IPS DF 4.7 (cell line): ENCODE measurements around the gene ZSWIM1.
"Not testable (repeated sequence)": the region's sequence is repeated elsewhere in the genome, so short reads cannot be mapped to it uniquely, and the experiment has no call there.

Experiments
- DNase-seq: peaks from one replicate; pipeline ENCODE4 v3.0.0-alpha.2; 2013; ENCODE audit warnings: low spot score; ENCODE audit errors: extremely low read depth

ZSWIM1 gene

DNA sequence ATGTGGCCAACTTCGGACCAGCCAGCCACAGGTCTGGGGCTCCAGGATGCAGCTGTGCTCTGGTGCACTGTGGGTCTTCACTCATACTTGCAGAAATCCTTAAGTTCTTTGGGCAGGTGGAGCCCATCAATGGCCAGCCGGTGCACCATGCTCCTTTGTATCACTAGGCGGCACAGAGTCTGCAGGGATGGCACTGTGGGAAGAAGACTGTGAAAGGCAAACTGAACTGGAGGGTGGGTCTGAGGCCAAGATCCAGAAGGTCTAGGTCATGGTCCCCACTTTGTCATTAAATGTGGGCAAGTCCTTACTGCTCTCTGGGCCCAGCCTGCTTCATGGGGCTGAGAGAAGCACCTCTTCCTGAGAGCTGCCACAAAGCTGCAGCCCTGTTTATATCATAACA lies 7.7 kb downstream of the ZSWIM1 start:
- DNase-seq, result no peak

DNA sequence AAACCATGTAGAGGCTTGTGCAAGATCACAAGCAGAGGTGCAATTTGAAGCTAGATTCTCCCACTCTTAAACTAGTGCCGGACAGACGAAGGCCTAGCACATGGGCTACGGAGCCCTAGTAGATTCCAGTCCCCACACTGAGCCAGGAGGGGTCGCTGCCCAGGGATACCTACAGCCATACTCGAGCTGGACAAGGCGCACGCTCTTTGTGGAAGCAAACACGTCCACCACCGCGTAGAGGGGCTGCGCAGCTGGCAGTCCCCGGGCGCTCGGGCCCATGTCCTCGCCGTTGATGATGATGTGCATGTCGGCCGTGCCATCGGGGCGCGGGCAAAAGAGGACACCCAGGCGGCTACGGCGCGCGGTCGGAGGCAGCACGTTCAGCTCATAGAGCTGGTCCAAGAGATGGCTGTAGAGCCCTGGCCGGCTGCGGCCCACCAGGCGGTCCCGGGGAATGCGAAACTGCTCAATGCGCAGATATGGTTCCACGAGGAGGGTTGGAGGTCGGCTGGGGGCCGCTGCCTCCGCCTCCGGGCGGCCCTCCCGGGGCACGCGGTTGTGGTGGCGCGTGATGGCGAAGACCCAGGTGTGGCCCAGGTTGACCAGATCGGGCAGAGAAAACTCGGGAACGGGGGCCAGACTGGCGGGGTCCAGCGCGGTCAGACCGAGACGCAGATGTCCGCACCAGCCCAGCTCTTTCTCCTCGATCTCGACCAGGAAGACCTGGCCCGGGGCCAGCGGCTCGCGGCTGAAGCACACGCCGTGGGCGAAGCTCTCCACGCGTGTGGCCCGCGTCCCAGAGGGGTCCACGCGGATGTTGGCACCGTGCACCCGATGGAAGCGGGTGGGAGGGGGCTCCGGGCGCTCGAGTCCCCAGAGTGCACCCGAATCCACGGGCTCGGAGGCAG lies 9.3 kb downstream of the ZSWIM1 start:
- DNase-seq, result no peak

- no peak for DNase-seq
These were observed 10.3 kb downstream of the ZSWIM1 start, which contains the start of the genes CTSA and NEURL2 for GRCh38 chr20:45890985-45891983. TSS of gene CTSA (plus strand) at chr20:45891335. CDS start at chr20:45891569, 234 bp downstream. TSS of gene NEURL2 (minus strand) at chr20:45891208. CDS start at chr20:45890991, 217 bp downstream.

GRCh38 chr20:45892049-45892825 lies 11.2 kb downstream of the ZSWIM1 start:
- DNase-seq, result no peak

- no peak for DNase-seq
These were observed 11.9 kb downstream of the ZSWIM1 start for GRCh38 chr20:45892828-45893500.

- no peak for DNase-seq
These were observed 12.8 kb downstream of the ZSWIM1 start for GRCh38 chr20:45893831-45894230.

DNA sequence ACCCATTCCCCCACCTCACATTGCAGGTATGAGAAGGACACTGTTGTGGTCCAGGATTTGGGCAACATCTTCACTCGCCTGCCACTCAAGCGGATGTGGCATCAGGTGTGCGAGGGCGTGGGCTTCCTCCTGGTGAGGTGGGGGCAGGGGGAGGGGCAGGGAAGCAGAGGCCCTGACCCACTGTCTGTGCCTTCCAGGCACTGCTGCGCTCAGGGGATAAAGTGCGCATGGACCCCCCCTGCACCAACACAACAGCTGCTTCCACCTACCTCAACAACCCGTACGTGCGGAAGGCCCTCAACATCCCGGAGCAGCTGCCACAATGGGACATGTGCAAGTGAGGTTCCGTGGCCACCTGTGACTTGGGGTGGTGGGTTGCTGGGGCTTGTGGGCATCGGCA lies 13.8 kb downstream of the ZSWIM1 start:
- DNase-seq, result no peak

GRCh38 chr20:45896641-45897161 lies 15.7 kb downstream of the ZSWIM1 start:
- DNase-seq, result no peak

DNA sequence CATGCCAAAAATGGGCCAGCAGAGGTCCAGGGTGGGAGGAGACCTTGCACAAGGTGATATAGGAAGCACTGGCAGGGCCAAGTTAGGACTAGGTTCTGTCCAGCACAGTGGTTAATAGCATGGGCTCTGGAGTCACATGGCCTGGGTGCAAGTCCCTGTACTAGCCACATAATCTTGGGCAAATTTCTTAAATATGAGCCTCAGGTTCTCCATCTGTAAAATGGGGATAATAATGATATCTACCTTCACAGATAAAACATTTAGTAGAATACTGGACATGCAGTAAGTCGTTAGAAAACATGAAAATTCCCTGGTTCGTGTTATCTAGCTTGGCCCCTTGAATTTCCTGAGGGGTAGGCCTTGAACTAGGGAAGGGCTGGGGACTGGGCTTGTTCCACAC lies 16.3 kb downstream of the ZSWIM1 start:
- no peak for DNase-seq

DNA sequence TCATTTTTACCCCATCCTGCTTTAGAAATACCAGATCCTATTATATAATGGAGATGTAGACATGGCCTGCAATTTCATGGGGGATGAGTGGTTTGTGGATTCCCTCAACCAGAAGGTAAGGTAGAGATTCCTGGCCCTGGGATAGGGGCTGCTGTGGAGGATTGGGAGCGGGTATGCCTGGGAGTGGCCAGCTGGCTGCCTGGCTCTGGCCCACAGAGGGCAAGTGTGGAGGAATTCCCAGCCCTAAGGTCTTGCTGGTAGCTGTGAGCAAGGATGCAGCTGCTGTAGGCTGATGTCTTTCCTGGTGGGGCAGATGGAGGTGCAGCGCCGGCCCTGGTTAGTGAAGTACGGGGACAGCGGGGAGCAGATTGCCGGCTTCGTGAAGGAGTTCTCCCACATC lies 16.7 kb downstream of the ZSWIM1 start:
- DNase-seq, result no peak

GRCh38 chr20:45898285-45898684 lies 17.3 kb downstream of the ZSWIM1 start:
- DNase-seq, result no peak

GRCh38 chr20:45899046-45899835 lies 18.2 kb downstream of the ZSWIM1 start:
- no peak for DNase-seq

DNA sequence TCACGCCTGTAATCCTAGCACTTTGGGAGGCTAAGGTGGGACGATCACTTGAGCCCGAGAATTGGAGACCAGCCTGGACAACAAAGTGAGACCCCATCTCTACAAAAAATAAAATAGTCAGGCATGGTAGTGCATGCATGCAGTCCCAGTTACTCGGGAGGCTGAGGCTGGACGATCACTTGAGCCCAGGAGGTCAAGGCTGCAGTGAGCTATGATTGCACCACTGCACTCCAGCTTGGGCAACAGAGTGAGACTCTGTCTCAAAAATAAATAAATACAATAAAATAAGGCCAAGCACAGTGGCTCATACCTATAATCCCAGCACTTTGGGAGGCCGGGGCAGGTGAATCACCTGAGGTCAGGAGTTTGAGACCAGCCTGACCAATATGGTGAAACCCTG lies 20.3 kb downstream of the ZSWIM1 start:
- not testable (repeated sequence) for DNase-seq

GRCh38 chr20:45902199-45902701 lies 21.2 kb downstream of the ZSWIM1 start:
- DNase-seq, result no peak

GRCh38 chr20:45904583-45905504 lies 23.8 kb downstream of the ZSWIM1 start:
- no peak for DNase-seq

- DNase-seq, result no peak
These were observed 24.6 kb downstream of the ZSWIM1 start for GRCh38 chr20:45905505-45906079.

GRCh38 chr20:45907219-45907948 lies 26.4 kb downstream of the ZSWIM1 start:
- DNase-seq, result no peak
